ENCODE measurements around the gene SCN10A. TPM values are rescaled to one million over a fixed set of nuclear protein-coding genes. Genes with fewer than 3 reads are reported as not detected.

SCN10A gene
- polyA plus RNA-seq, 2 of the 4 experiments (the other 2 are of a cell fraction): not detected

DNA sequence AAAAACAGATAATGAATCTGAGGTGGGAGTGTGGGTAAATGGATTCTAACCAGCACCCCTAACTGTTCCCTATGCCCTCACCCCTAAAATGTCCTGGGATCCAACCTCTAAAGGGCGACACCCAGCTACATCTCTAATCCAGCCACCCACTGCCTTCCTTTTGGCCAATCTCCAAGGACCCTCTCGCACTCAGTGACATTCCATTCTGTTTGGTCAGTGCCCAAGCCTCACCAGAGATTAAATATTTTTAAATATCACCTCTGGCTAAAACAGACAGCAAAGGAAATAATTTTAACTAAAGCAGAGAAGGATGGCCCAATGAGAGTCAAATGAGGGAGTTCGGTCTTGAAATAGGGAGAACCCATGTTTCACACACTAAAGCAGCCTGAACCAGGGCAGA is 19.9 kb upstream of the SCN10A start:
- TF ChIP-seq RFX5 (IDR thresholded peaks at IDR 0.05) (no peak), FOSL2 (IDR thresholded peaks at IDR 0.05) (no peak), FOSL2 (CRISPR knock-in tag; IDR thresholded peaks at IDR 0.05) (no peak)
- TF ChIP-seq, protein P1, sequence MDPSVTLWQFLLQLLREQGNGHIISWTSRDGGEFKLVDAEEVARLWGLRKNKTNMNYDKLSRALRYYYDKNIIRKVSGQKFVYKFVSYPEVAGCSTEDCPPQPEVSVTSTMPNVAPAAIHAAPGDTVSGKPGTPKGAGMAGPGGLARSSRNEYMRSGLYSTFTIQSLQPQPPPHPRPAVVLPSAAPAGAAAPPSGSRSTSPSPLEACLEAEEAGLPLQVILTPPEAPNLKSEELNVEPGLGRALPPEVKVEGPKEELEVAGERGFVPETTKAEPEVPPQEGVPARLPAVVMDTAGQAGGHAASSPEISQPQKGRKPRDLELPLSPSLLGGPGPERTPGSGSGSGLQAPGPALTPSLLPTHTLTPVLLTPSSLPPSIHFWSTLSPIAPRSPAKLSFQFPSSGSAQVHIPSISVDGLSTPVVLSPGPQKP (IDR thresholded peaks at IDR 0.05; ENCODE audit: low read depth, low read length): no peak
- Histone ChIP-seq H3K9me3 (no peaks in the 10 kb centered on the region), H3K4me1 (peaks cover 11% of the 10 kb centered on the region; the same call in 2 of the 3 replicates), H3K27ac (no peak overlapping the region), H3K4me2 (no peak overlapping the region), H3K4me3 (no peak overlapping the region)
- POLR2A ChIA-PET: no interaction called here
- DNase-seq (ENCODE audit: low read depth in 1 of 2, low spot score in 1 of 2) (no peak), ATAC-seq (no peak), FAIRE-seq (no peak)
- CTCF ChIA-PET: interaction anchor here (0.6 to 1.1 kb wide), 2 partner anchors 10 to 355 kb away, joined by 3 to 4 read pairs; no protein-coding TSS in a partner anchor
- WGBS (ENCODE audit: missing lambda C conversion rate): 36% methylated on average over 3 of the region's 3 CpGs

DNA sequence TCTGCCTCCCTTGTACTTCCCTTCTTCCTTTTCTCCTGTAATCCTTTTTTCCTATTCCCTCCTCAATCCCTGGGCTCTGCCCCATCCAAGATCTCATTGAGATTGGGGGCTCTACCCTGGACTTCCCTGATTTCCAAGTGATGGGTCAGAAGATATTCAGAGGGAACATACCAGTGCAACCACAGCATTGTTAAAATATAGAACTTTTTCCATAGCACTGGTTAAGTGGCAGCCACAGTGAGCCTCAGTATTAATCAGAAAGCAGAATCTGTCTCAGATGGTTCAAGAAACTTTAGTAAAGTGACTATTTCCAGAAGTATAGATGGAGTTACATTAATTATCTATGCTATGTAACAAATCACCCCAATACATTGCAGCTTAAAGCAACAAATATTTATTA is 18.7 kb upstream of the SCN10A start:
- ATAC-seq (no peak), DNase-seq (ENCODE audit: low read depth in 1 of 2, low spot score in 1 of 2) (no peak), FAIRE-seq (no peak)
- peaks cover 12% of the 10 kb centered on the region; the same call in 2 of the 3 replicates for H3K4me1 ChIP-seq
- no peak overlapping the region for H3K4me2 ChIP-seq
- H3K27ac ChIP-seq: peak overlapping the region in 1 of 2 experiments; percentile 66; a peak in 2 of 6 replicates
- CTCF ChIA-PET: interaction anchor here (1.6 kb wide), 1 partner anchor 9 kb away, joined by 6 read pairs; no protein-coding TSS in a partner anchor
- no peak overlapping the region for H3K4me3 ChIP-seq
- POLR2A ChIA-PET: no interaction called here
- TF ChIP-seq, protein P2, sequence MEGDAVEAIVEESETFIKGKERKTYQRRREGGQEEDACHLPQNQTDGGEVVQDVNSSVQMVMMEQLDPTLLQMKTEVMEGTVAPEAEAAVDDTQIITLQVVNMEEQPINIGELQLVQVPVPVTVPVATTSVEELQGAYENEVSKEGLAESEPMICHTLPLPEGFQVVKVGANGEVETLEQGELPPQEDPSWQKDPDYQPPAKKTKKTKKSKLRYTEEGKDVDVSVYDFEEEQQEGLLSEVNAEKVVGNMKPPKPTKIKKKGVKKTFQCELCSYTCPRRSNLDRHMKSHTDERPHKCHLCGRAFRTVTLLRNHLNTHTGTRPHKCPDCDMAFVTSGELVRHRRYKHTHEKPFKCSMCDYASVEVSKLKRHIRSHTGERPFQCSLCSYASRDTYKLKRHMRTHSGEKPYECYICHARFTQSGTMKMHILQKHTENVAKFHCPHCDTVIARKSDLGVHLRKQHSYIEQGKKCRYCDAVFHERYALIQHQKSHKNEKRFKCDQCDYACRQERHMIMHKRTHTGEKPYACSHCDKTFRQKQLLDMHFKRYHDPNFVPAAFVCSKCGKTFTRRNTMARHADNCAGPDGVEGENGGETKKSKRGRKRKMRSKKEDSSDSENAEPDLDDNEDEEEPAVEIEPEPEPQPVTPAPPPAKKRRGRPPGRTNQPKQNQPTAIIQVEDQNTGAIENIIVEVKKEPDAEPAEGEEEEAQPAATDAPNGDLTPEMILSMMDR (IDR thresholded peaks at IDR 0.05): no peak
- TF ChIP-seq, protein P3, sequence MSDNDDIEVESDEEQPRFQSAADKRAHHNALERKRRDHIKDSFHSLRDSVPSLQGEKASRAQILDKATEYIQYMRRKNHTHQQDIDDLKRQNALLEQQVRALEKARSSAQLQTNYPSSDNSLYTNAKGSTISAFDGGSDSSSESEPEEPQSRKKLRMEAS (IDR thresholded peaks at IDR 0.05): no peak
- H3K9me3 ChIP-seq: no peaks in the 10 kb centered on the region

GRCh38 chr3:38834110-38834509 is 18.1 kb upstream of the SCN10A start:
- ChIA-PET CTCF (interaction anchor here (0.8 to 1.6 kb wide), 2 partner anchors 9 to 10 kb away, joined by 3 to 6 read pairs; no protein-coding TSS in a partner anchor), POLR2A (no interaction called here)
- peak overlapping the region in 1 of 2 experiments; percentile 66; a peak in 2 of 6 replicates for H3K27ac ChIP-seq
- FAIRE-seq (no peak), DNase-seq (ENCODE audit: low read depth in 1 of 2, low spot score in 1 of 2) (peak; percentile 9 to 30), ATAC-seq (peak; percentile 72 to 76; a peak in 4 of 6 replicates)
- WGBS (ENCODE audit: missing lambda C conversion rate): 3% methylated on average over 8 of the region's 8 CpGs
- H3K9me3 ChIP-seq: no peaks in the 10 kb centered on the region
- peaks cover 18% of the 10 kb centered on the region; the same call in 2 of the 3 replicates for H3K4me1 ChIP-seq
- no peak for TF ChIP-seq EHMT2 (IDR thresholded peaks at IDR 0.05; ENCODE audit: low read depth)
- TF ChIP-seq MAFK (IDR thresholded peaks at IDR 0.05; ENCODE audit: partially characterized antibody): no peak
- no peak for TF ChIP-seq ATOH8 (CRISPR knock-in tag; IDR thresholded peaks at IDR 0.05; ENCODE audit: low read depth)
- no peak for TF ChIP-seq BHLHE40 (IDR thresholded peaks at IDR 0.05; ENCODE audit: low read depth, low read length)
- no peak for TF ChIP-seq ZNF302 (CRISPR knock-in tag; IDR thresholded peaks at IDR 0.05)
- TF ChIP-seq MAZ (IDR thresholded peaks at IDR 0.05; ENCODE audit: borderline replicate concordance, low read depth, low read length): no peak
- no peak for TF ChIP-seq RNF2 (IDR thresholded peaks at IDR 0.05; ENCODE audit: borderline replicate concordance, low read depth)
- no peak for TF ChIP-seq EP300 (IDR thresholded peaks at IDR 0.05)
- H3K4me2 ChIP-seq: peak overlapping the region; percentile 32; the same call in 2 of the 3 replicates
- H3K4me3 ChIP-seq: no peak overlapping the region

DNA sequence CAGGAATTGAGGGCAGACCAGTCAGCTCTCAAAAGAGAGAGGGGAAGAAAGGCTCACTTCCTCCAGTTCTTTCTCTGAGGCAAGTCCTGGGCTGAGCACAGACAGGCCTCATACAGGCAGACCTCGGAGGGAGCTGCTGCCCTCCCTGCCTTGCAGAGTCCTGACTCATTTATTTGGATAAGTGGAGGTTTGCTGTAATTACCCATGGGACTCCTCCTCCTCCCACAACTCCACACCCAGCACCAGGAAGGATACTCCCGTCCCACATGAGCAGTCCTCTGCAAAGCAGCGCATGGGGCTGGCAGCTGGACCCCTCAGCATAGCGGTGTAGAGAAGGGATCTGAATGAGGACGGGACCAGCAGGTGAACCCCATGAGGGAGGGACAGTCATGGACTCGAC is 13.4 kb upstream of the SCN10A start:
- CTCF ChIA-PET: interaction anchor here (0.6 to 3.1 kb wide), 3 partner anchors 11 to 18 kb away, joined by 3 to 15 read pairs (median 3); no protein-coding TSS in a partner anchor
- H3K27ac ChIP-seq: peak overlapping the region in 1 of 2 experiments; percentile 70; a peak in 3 of 6 replicates
- FAIRE-seq: no peak
- TF ChIP-seq RARB (CRISPR knock-in tag; IDR thresholded peaks at IDR 0.05): no peak
- no peak for TF ChIP-seq NR3C1 (IDR thresholded peaks at IDR 0.05)
- no peak for TF ChIP-seq GATA3 (IDR thresholded peaks at IDR 0.05; ENCODE audit: borderline replicate concordance)
- TF ChIP-seq, protein P4, sequence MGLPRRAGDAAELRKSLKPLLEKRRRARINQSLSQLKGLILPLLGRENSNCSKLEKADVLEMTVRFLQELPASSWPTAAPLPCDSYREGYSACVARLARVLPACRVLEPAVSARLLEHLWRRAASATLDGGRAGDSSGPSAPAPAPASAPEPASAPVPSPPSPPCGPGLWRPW (IDR thresholded peaks at IDR 0.05): no peak
- TF ChIP-seq HOXB5 (CRISPR knock-in tag; IDR thresholded peaks at IDR 0.05): no peak
- TF ChIP-seq HEYL (CRISPR knock-in tag; IDR thresholded peaks at IDR 0.05): no peak
- no peak for TF ChIP-seq ZSCAN20 (CRISPR knock-in tag; IDR thresholded peaks at IDR 0.05)
- no peak for TF ChIP-seq HDAC2 (IDR thresholded peaks at IDR 0.05)
- TF ChIP-seq HOXA7 (CRISPR knock-in tag; IDR thresholded peaks at IDR 0.05): no peak
- TF ChIP-seq BHLHE40 (IDR thresholded peaks at IDR 0.05; ENCODE audit: low read depth, low read length): no peak
- no peak for TF ChIP-seq JUNB (IDR thresholded peaks at IDR 0.05)
- no peak for TF ChIP-seq POLR2AphosphoS2 (conservative IDR thresholded peaks at IDR 0.05; ENCODE audit: low read length)
- TF ChIP-seq, protein P5, sequence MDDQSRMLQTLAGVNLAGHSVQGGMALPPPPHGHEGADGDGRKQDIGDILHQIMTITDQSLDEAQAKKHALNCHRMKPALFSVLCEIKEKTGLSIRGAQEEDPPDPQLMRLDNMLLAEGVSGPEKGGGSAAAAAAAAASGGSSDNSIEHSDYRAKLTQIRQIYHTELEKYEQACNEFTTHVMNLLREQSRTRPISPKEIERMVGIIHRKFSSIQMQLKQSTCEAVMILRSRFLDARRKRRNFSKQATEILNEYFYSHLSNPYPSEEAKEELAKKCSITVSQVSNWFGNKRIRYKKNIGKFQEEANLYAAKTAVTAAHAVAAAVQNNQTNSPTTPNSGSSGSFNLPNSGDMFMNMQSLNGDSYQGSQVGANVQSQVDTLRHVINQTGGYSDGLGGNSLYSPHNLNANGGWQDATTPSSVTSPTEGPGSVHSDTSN (IDR thresholded peaks at IDR 0.05): no peak

More for the DNA sequence above, 13.4 kb upstream of the SCN10A start:
- peaks cover 16% of the 10 kb centered on the region; the same call in 2 of the 3 replicates for H3K4me1 ChIP-seq
- peak overlapping the region; percentile 32; the same call in 2 of the 3 replicates for H3K4me2 ChIP-seq
- H3K9me3 ChIP-seq: no peaks in the 10 kb centered on the region
- POLR2A ChIA-PET: no interaction called here
- peak in 1 of 2 experiments; percentile 32 for DNase-seq (ENCODE audit: low read depth in 1 of 2, low spot score in 1 of 2)
- no peak overlapping the region for H3K4me3 ChIP-seq
- ATAC-seq: peak; percentile 83 to 92
- 34% methylated on average over 6 of the region's 6 CpGs for WGBS (ENCODE audit: missing lambda C conversion rate)

All from A549 (cell line).